MM.1S (cell line): Measurements from ENCODE around the gene DCDC1.

Source experiments
- DNase-seq: peaks from one replicate; pipeline ENCODE4 v3.0.0-alpha.2; 2015
- H2AFZ ChIP-seq: fragments of 300-600 bp; sonication (generic); 2 replicates; pipeline ENCODE4 v1.6.0; 2016; ENCODE audit warnings: antibody characterized with exemption, low read length
- H3F3A ChIP-seq: fragments of 300-600 bp; sonication (generic); 2 replicates; pipeline ENCODE4 v1.6.1; 2016; ENCODE audit warnings: mild to moderate bottlenecking, antibody characterized with exemption, low read length, moderate library complexity, mixed read lengths; ENCODE audit not compliant: insufficient read depth
- H3K27ac ChIP-seq: fragments of 300-600 bp; sonication (generic); 2 replicates; pipeline ENCODE4 v1.5.1; 2016; ENCODE audit warnings: mild to moderate bottlenecking, low read length
- H3K27me3 ChIP-seq: fragments of 300-600 bp; sonication (generic); replicated peaks from 2 replicates; pipeline ENCODE4 v1.6.0; 2016; ENCODE audit warnings: low read length; ENCODE audit not compliant: insufficient read depth
- H3K36me3 ChIP-seq: fragments of 300-600 bp; sonication (generic); replicated peaks from 2 replicates; pipeline ENCODE4 v1.6.1; 2016; ENCODE audit warnings: mild to moderate bottlenecking, low read length, mixed read lengths; ENCODE audit not compliant: insufficient read depth
- H3K4me1 ChIP-seq: fragments of 300-600 bp; sonication (generic); 2 replicates; pipeline ENCODE4 v1.6.1; 2016; ENCODE audit warnings: low read length, mixed read lengths
- H3K4me2 ChIP-seq: fragments of 300-600 bp; sonication (generic); 2 replicates; pipeline ENCODE4 v1.6.0; 2016; ENCODE audit warnings: low read depth, low read length
- H3K4me3 ChIP-seq: fragments of 300-600 bp; sonication (generic); 2 replicates; pipeline ENCODE4 v1.5.1; 2016; ENCODE audit warnings: low read length, mixed read lengths
- H3K79me2 ChIP-seq: fragments of 300-600 bp; sonication (generic); 2 replicates; pipeline ENCODE4 v1.6.1; 2016; ENCODE audit warnings: mixed run types, low read length, mixed read lengths
- H3K9ac ChIP-seq: fragments of 300-600 bp; sonication (generic); 2 replicates; pipeline ENCODE4 v1.6.1; 2016; ENCODE audit warnings: low read length, mixed read lengths
- H3K9me2 ChIP-seq: fragments of 300-600 bp; sonication (generic); replicated peaks from 2 replicates; pipeline ENCODE4 v1.6.1; 2016; ENCODE audit warnings: mild to moderate bottlenecking, low read length, mixed read lengths; ENCODE audit not compliant: insufficient read depth
- H3K9me3 ChIP-seq: fragments of 300-600 bp; sonication (generic); replicated peaks from 2 replicates; pipeline ENCODE4 v1.6.1; 2016; ENCODE audit warnings: mild to moderate bottlenecking, low read length, mixed read lengths; ENCODE audit not compliant: insufficient read depth
- H4K20me1 ChIP-seq: fragments of 300-600 bp; sonication (generic); 2 replicates; pipeline ENCODE4 v1.6.1; 2016; ENCODE audit warnings: mild to moderate bottlenecking, low read length, moderate library complexity, mixed read lengths; ENCODE audit not compliant: insufficient read depth
- CTCF ChIP-seq: fragments of 300-600 bp; sonication (generic); IDR thresholded peaks from 2 replicates; pipeline ENCODE4 v1.5.1; 2016; ENCODE audit warnings: antibody characterized with exemption, low read length, mixed read lengths
- EZH2 ChIP-seq: fragments of 300-600 bp; sonication (generic); optimal IDR thresholded peaks from 2 replicates; pipeline ENCODE3; 2017; ENCODE audit warnings: low read depth, mild to moderate bottlenecking, antibody characterized with exemption, low read length, mixed read lengths
- EZH2phosphoT487 ChIP-seq: fragments of 300-600 bp; sonication (generic); IDR thresholded peaks from 2 replicates; pipeline ENCODE4 v1.6.1; 2018; ENCODE audit warnings: antibody characterized with exemption, low read length

The DCDC1 gene

GRCh38 chr11:30983776-30984441, 385.6 kb downstream of the DCDC1 start:
- H3K9me3 ChIP-seq, result no peaks in the 10 kb centered on the region
- H4K20me1 ChIP-seq, result no peaks in the 10 kb centered on the region
- no peak overlapping the region for H3K4me3 ChIP-seq
- no peaks in the 10 kb centered on the region for H3K4me1 ChIP-seq
- H3K4me2 ChIP-seq, result no peak overlapping the region
- H3F3A ChIP-seq, result no peaks in the 10 kb centered on the region
- no peak overlapping the region for H3K9ac ChIP-seq
- no peaks in the 10 kb centered on the region for H3K36me3 ChIP-seq
- no peaks in the 10 kb centered on the region for H3K9me2 ChIP-seq
- H3K27me3 ChIP-seq, result no peaks in the 10 kb centered on the region
- H2AFZ ChIP-seq, result no peak overlapping the region
- DNase-seq, result no peak
- no peaks in the 10 kb centered on the region for H3K79me2 ChIP-seq
- TF ChIP-seq EZH2phosphoT487, result no peak
- no peak for TF ChIP-seq EZH2
- no peak overlapping the region for H3K27ac ChIP-seq

DNA sequence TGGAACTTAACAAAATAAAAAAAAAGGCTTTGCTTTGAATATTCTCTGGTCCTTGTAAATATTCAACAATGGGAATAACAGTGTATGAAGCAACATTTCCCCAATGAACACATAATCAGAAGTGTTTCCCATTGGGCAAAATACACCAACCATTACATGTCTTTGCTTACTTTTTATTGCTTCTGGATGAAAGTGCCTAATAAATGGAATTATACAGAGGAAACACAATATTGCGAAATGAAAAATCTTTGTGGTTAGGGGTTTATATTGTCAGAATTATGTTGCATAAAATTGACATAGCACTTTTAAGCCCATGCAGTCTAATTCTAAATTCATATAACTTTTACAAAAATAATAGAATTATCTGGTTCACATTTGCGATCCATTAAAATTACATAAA, 386.4 kb downstream of the DCDC1 start:
- Histone ChIP-seq H3K9me2 (no peaks in the 10 kb centered on the region), H3K9ac (no peak overlapping the region), H3K4me2 (no peak overlapping the region), H3K4me1 (no peaks in the 10 kb centered on the region), H2AFZ (no peak overlapping the region), H3K79me2 (no peaks in the 10 kb centered on the region), H3K36me3 (no peaks in the 10 kb centered on the region), H3K9me3 (no peaks in the 10 kb centered on the region), H3K27me3 (no peaks in the 10 kb centered on the region), H3K27ac (no peak overlapping the region), H3F3A (no peaks in the 10 kb centered on the region), H3K4me3 (no peak overlapping the region), H4K20me1 (no peaks in the 10 kb centered on the region)
- TF ChIP-seq CTCF (no peak), EZH2 (no peak), EZH2phosphoT487 (no peak)
- no peak for DNase-seq

GRCh38 chr11:30967579-30967978, 402.0 kb downstream of the DCDC1 start:
- no peaks in the 10 kb centered on the region for H3K27me3 ChIP-seq
- H3F3A ChIP-seq, result no peaks in the 10 kb centered on the region
- DNase-seq, result no peak
- no peaks in the 10 kb centered on the region for H3K9me3 ChIP-seq
- H3K36me3 ChIP-seq, result no peaks in the 10 kb centered on the region
- H3K79me2 ChIP-seq, result no peaks in the 10 kb centered on the region
- no peak overlapping the region for H3K9ac ChIP-seq
- H3K4me2 ChIP-seq, result no peak overlapping the region
- H2AFZ ChIP-seq, result no peak overlapping the region
- no peak for TF ChIP-seq EZH2
- TF ChIP-seq EZH2phosphoT487, result no peak
- no peak for TF ChIP-seq CTCF
- no peaks in the 10 kb centered on the region for H3K4me1 ChIP-seq
- no peak overlapping the region for H3K27ac ChIP-seq
- no peaks in the 10 kb centered on the region for H4K20me1 ChIP-seq
- no peaks in the 10 kb centered on the region for H3K9me2 ChIP-seq
- no peak overlapping the region for H3K4me3 ChIP-seq

DNA sequence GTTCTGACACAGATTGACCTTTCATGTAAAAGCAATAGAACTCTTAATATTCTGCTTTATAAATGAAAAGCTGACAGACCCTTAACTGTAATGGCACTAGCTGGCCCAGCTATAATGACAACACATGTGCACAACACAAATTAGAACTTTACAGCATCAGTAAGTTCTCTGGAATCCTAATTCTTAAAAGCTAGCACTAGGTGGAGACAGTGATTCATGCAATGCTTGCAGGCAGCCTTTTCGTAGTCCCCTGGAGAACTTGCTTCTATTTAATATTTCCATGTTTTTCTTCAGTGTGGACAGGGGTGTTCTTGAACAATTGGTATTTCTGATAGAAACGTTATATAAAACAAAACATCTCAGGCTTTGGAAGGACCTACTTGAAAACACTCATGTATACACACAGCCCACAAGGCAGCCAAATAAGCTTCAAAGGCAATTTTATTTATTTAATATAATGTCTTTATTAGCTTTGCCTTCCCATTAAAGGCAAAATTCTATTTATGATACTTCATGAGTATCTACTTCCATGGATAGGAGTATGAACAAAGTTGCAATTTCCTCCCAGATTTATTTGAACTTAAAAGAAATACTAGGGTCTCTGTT, 409.0 kb downstream of the DCDC1 start:
- Histone ChIP-seq H3K27ac (no peak overlapping the region), H3K9ac (no peak overlapping the region), H3K9me3 (no peaks in the 10 kb centered on the region), H3K4me2 (no peak overlapping the region), H3K79me2 (no peaks in the 10 kb centered on the region), H3F3A (no peaks in the 10 kb centered on the region), H2AFZ (no peak overlapping the region), H3K9me2 (no peaks in the 10 kb centered on the region), H3K4me1 (no peaks in the 10 kb centered on the region), H3K4me3 (no peak overlapping the region), H3K27me3 (no peaks in the 10 kb centered on the region), H4K20me1 (no peaks in the 10 kb centered on the region), H3K36me3 (no peaks in the 10 kb centered on the region)
- no peak for TF ChIP-seq EZH2
- peak; percentile 43 for TF ChIP-seq CTCF
- DNase-seq, result peak; percentile 51
